GM23338 (cell line): ENCODE results near the gene SLC35E2B.

Experiments
- CREB1 ChIP-seq: fragments of 250-450 bp; sonication (Bioruptor Pico); IDR thresholded peaks from 2 replicates; pipeline ENCODE4 v1.5.0; 2020; ENCODE audit warnings: low read depth, mild to moderate bottlenecking, moderate library complexity
- EZH2 ChIP-seq: fragments of 200-600 bp; sonication (generic); IDR thresholded peaks from one replicate; pipeline ENCODE4 v1.8.0; 2017; ENCODE audit warnings: antibody characterized with exemption, mild to moderate bottlenecking, low read depth; ENCODE audit not compliant: unreplicated experiment
- JUNB ChIP-seq: IDR thresholded peaks from one replicate; pipeline ENCODE4 v1.6.1; 2016; ENCODE audit warnings: antibody characterized with exemption; ENCODE audit not compliant: unreplicated experiment
- NANOG ChIP-seq: IDR thresholded peaks from 2 replicates; pipeline ENCODE4 v1.6.1; 2016; ENCODE audit warnings: antibody characterized with exemption, borderline replicate concordance
- POLR2AphosphoS5 ChIP-seq: IDR thresholded peaks from 2 replicates; pipeline ENCODE4 v1.6.1; 2016; ENCODE audit warnings: antibody characterized with exemption, low read depth
- TF ChIP-seq, protein P1 (sequence below), 2 experiments: fragments of 200-600 bp in 1 of 2; sonication (generic) in 1 of 2; conservative IDR thresholded peaks; 2 replicates each; pipeline versions ENCODE4 v1.5.1 to v1.6.1; 2016 to 2017; ENCODE audit warnings: antibody characterized with exemption in 2 of 2, low read depth in 2 of 2, mild to moderate bottlenecking in 2 of 2, moderate library complexity in 1 of 2
- TF ChIP-seq, protein P2 (sequence below): IDR thresholded peaks from one replicate; pipeline ENCODE4 v1.6.1; 2018; ENCODE audit warnings: antibody characterized with exemption; ENCODE audit not compliant: unreplicated experiment

DNA sequence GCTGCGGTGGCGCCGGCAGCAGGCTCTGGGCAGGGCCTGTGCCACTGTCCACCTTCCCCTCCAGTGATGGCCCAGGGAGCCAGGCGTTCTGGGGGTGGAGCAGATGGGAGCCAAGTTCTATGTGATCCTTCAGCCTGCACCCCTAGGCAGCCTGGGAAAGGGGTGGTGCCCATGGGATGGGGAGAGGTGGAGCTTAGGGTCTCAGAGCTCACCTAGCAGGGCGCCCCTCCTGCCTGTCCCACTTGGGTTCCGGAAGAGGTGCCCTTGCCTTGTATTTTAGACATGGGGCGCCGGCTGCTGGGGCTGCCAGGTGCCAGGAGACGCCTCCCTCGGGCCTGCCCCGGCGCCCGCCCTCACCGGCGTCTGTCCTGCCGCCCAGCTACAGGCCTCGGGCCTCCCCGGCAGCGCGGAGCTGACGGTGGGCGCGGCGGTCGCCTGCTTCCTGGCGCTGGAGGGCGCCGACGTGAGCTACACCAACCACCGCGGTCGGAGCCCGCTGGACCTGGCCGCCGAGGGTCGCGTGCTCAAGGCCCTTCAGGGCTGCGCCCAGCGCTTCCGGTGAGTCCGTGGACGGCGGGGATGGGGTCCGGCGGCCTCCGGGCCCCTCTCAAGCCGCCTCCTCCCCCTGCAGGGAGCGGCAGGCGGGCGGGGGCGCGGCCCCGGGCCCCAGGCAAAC, 63.7 kb downstream of the SLC35E2B start:
- TF ChIP-seq EZH2: no peak
- TF ChIP-seq, protein P1, sequence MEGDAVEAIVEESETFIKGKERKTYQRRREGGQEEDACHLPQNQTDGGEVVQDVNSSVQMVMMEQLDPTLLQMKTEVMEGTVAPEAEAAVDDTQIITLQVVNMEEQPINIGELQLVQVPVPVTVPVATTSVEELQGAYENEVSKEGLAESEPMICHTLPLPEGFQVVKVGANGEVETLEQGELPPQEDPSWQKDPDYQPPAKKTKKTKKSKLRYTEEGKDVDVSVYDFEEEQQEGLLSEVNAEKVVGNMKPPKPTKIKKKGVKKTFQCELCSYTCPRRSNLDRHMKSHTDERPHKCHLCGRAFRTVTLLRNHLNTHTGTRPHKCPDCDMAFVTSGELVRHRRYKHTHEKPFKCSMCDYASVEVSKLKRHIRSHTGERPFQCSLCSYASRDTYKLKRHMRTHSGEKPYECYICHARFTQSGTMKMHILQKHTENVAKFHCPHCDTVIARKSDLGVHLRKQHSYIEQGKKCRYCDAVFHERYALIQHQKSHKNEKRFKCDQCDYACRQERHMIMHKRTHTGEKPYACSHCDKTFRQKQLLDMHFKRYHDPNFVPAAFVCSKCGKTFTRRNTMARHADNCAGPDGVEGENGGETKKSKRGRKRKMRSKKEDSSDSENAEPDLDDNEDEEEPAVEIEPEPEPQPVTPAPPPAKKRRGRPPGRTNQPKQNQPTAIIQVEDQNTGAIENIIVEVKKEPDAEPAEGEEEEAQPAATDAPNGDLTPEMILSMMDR (conservative IDR thresholded peaks at IDR 0.05; ENCODE audit: low read depth in 2 of 2): peak in 1 of 2 experiments; percentile 8; a peak in 1 of 4 replicates
- peak; percentile 74 for TF ChIP-seq POLR2AphosphoS5
- TF ChIP-seq, protein P2, sequence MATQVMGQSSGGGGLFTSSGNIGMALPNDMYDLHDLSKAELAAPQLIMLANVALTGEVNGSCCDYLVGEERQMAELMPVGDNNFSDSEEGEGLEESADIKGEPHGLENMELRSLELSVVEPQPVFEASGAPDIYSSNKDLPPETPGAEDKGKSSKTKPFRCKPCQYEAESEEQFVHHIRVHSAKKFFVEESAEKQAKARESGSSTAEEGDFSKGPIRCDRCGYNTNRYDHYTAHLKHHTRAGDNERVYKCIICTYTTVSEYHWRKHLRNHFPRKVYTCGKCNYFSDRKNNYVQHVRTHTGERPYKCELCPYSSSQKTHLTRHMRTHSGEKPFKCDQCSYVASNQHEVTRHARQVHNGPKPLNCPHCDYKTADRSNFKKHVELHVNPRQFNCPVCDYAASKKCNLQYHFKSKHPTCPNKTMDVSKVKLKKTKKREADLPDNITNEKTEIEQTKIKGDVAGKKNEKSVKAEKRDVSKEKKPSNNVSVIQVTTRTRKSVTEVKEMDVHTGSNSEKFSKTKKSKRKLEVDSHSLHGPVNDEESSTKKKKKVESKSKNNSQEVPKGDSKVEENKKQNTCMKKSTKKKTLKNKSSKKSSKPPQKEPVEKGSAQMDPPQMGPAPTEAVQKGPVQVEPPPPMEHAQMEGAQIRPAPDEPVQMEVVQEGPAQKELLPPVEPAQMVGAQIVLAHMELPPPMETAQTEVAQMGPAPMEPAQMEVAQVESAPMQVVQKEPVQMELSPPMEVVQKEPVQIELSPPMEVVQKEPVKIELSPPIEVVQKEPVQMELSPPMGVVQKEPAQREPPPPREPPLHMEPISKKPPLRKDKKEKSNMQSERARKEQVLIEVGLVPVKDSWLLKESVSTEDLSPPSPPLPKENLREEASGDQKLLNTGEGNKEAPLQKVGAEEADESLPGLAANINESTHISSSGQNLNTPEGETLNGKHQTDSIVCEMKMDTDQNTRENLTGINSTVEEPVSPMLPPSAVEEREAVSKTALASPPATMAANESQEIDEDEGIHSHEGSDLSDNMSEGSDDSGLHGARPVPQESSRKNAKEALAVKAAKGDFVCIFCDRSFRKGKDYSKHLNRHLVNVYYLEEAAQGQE: no peak
- no peak for TF ChIP-seq CREB1
- TF ChIP-seq JUNB: no peak
- TF ChIP-seq NANOG: no peak
